ENCODE results near the gene METTL23. TPM values are rescaled to one million over a fixed set of nuclear protein-coding genes. Genes with fewer than 3 reads are reported as not detected.
A peak's percentile ranks its signal among the peaks of the same experiment; 100 is the strongest.

The METTL23 gene
- total and polyA plus RNA-seq, 2 of the 8 experiments (the other 6 are each of a cell fraction or from before 2014, with no cell fraction given), result 36.1 to 60.2 TPM

GRCh38 chr17:76783146-76783545, 56.5 kb downstream of the METTL23 start (continued):
- no peak for TF ChIP-seq RNF2 (IDR thresholded peaks at IDR 0.05; ENCODE audit: borderline replicate concordance, low read depth, low read length, missing control alignments, poor library complexity, severe bottlenecking)

MicroRNAs within 50 kb of the gene (microRNA counts, 767-probe panel; counts per million panel counts)
- microRNA hsa-miR-636, result 879 counts per million, percentile 95 among the panel's probes with 10 or more counts

Small RNA genes lying within 50 kb of the gene (microRNA-seq; reads per million reads assigned to microRNA genes)
- 0.69 to 2.4 reads per million in 2 experiments for gene MIR636 (ENCODE audit: borderline microRNAs expressed in 2 of 2, borderline number of aligned reads in 2 of 2, borderline replicate concordance in 1 of 2)

Small RNA genes lying within 50 kb of the gene (small RNA-seq; reads per million reads assigned to genes)
- gene AC005837.3 (ENCODE audit: insufficient read depth) (not detected), gene RF02271 (ENCODE audit: insufficient read depth) (not detected), gene RNU6-97P (ENCODE audit: insufficient read depth) (not detected), gene RNY4P36 (ENCODE audit: insufficient read depth) (0.51 reads per million)

Other genes starting within 250 kb of the METTL23 start
- 25.9 and 26.2 TPM in 2 replicates for gene RHBDF2, start 225.4 kb upstream of the METTL23 start, total RNA-seq (2021; fragmentation: NEBNext Ultra II Directional; extraction: Animal tissue kit (Norgen Biotek cat#: 25700))
- gene RHBDF2, start 225.4 kb upstream of the METTL23 start, polyA plus RNA-seq (2011; rRNA removed), result 21.2 and 27.9 TPM in 2 replicates
- gene CYGB, start 189.1 kb upstream of the METTL23 start, total RNA-seq (2021; fragmentation: NEBNext Ultra II Directional; extraction: Animal tissue kit (Norgen Biotek cat#: 25700)), result 3.7 and 4.0 TPM in 2 replicates
- gene CYGB, start 189.1 kb upstream of the METTL23 start, polyA plus RNA-seq (2011; rRNA removed), result 2.7 and 3.3 TPM in 2 replicates
- 1.4 and 2.1 TPM in 2 replicates for gene PRCD, start 186.8 kb upstream of the METTL23 start, total RNA-seq (2021; fragmentation: NEBNext Ultra II Directional; extraction: Animal tissue kit (Norgen Biotek cat#: 25700))
- 0.77 and 1.1 TPM in 2 replicates for gene PRCD, start 186.8 kb upstream of the METTL23 start, polyA plus RNA-seq (2011; rRNA removed)
- gene ST6GALNAC2, start 141.0 kb upstream of the METTL23 start, total RNA-seq (2021; fragmentation: NEBNext Ultra II Directional; extraction: Animal tissue kit (Norgen Biotek cat#: 25700)), result not detected in 2 replicates
- gene ST6GALNAC2, start 141.0 kb upstream of the METTL23 start, polyA plus RNA-seq (2011; rRNA removed), result 0.09 TPM in 1 of 2 replicates, not detected in the other
- not detected in 2 replicates for gene ST6GALNAC1, start 83.1 kb upstream of the METTL23 start, total RNA-seq (2021; fragmentation: NEBNext Ultra II Directional; extraction: Animal tissue kit (Norgen Biotek cat#: 25700))
- gene ST6GALNAC1, start 83.1 kb upstream of the METTL23 start, polyA plus RNA-seq (2011; rRNA removed), result not detected in 2 replicates
- 21.3 and 26.6 TPM in 2 replicates for gene MXRA7, start 15.9 kb upstream of the METTL23 start, total RNA-seq (2021; fragmentation: NEBNext Ultra II Directional; extraction: Animal tissue kit (Norgen Biotek cat#: 25700))
- gene MXRA7, start 15.9 kb upstream of the METTL23 start, polyA plus RNA-seq (2011; rRNA removed), result 12.8 and 17.8 TPM in 2 replicates
- 18.6 and 22.2 TPM in 2 replicates for gene JMJD6, start 233 bp upstream of the METTL23 start, total RNA-seq (2021; fragmentation: NEBNext Ultra II Directional; extraction: Animal tissue kit (Norgen Biotek cat#: 25700))
- 8.6 and 10.6 TPM in 2 replicates for gene JMJD6, start 233 bp upstream of the METTL23 start, polyA plus RNA-seq (2011; rRNA removed)
- gene SRSF2, start 10.5 kb downstream of the METTL23 start, total RNA-seq (2021; fragmentation: NEBNext Ultra II Directional; extraction: Animal tissue kit (Norgen Biotek cat#: 25700)), result 397 and 413 TPM in 2 replicates
- 401 and 479 TPM in 2 replicates for gene SRSF2, start 10.5 kb downstream of the METTL23 start, polyA plus RNA-seq (2011; rRNA removed)
- gene MFSD11, start 11.3 kb downstream of the METTL23 start, total RNA-seq (2021; fragmentation: NEBNext Ultra II Directional; extraction: Animal tissue kit (Norgen Biotek cat#: 25700)), result 18.9 and 19.8 TPM in 2 replicates
- 15.1 and 17.7 TPM in 2 replicates for gene MFSD11, start 11.3 kb downstream of the METTL23 start, polyA plus RNA-seq (2011; rRNA removed)
- gene MGAT5B, start 141.6 kb downstream of the METTL23 start, total RNA-seq (2021; fragmentation: NEBNext Ultra II Directional; extraction: Animal tissue kit (Norgen Biotek cat#: 25700)), result 8.2 and 9.3 TPM in 2 replicates
- gene MGAT5B, start 141.6 kb downstream of the METTL23 start, polyA plus RNA-seq (2011; rRNA removed), result 7.9 and 12.7 TPM in 2 replicates